Activated CD4-positive, alpha-beta T cell treated with anti-CD3 and anti-CD28 coated beads, Interleukin-2, amount 10 ng/mL, durations not matched to agents 24 days and 14 days (primary cell): ENCODE data around the gene ZNF740. TPM values are rescaled to one million over a fixed set of nuclear protein-coding genes. Genes with fewer than 3 reads are reported as not detected.
A peak's percentile ranks its signal among the peaks of the same experiment; 100 is the strongest.

ENCODE experiments used
- DNase-seq: peaks from one replicate; pipeline ENCODE4 v3.0.0; 2022
- H3K27ac Mint-ChIP-seq: one replicate; pipeline ENCODE4 v1.8.0; 2022; ENCODE audit warnings: mild to moderate bottlenecking, mixed read lengths
- H3K27me3 Mint-ChIP-seq: one replicate; pipeline ENCODE4 v1.8.0; 2022; ENCODE audit warnings: mixed read lengths
- H3K36me3 Mint-ChIP-seq: one replicate; pipeline ENCODE4 v1.8.0; 2022; ENCODE audit warnings: low read depth, mild to moderate bottlenecking, mixed read lengths
- H3K4me1 Mint-ChIP-seq: one replicate; pipeline ENCODE4 v1.8.0; 2021; ENCODE audit warnings: mixed read lengths
- H3K4me3 Mint-ChIP-seq: one replicate; pipeline ENCODE4 v1.8.0; 2022; ENCODE audit warnings: mild to moderate bottlenecking, moderate library complexity, mixed read lengths
- H3K9me3 Mint-ChIP-seq: one replicate; pipeline ENCODE4 v1.8.0; 2021; ENCODE audit warnings: mixed read lengths
- intact Hi-C: fragments of 100-400 bp; cut with micrococcal nuclease; formaldehyde crosslinking; loops from one replicate; pipeline ENCODE4 v1.15.1; 2023
- total RNA-seq: library from RNA; stranded (reverse); gene quantifications from 2 replicates; pipeline ENCODE4 v1.2.3, GENCODE V29; 2022

Gene ZNF740
- total RNA-seq, 1 donor from 2014 or later, result 50.5 TPM

- Mint-ChIP-seq H3K4me1 (peaks cover 61% of the 10 kb centered on the region), H3K27ac (peak overlapping the region; percentile 88)
These were observed 25.4 kb downstream of the ZNF740 start for GRCh38 chr12:53205747-53206419.

DNA sequence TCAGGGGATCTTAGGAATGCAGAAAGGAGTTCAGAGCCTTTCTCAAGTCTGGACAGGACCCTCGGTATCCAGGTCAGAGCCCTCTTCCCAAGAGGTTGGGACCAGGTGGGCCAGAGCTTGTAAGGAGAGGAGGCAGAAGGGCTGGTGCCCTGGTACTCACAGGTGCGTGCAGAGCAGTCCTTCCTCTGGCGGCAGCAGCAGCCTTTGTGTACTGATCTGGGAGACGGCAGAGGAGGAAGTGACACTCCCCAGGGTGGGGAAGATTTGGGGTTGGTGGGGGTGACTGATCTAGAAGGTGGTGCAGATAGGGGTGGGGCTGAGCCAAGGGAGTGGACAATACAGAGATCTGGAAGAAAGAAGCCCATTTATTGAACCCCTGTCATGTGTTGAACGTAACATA, 26.5 kb downstream of the ZNF740 start, which contains the start of gene ITGB7:
ITGB7 (minus strand) TSS at position 210 of the 400 bp plus-strand sequence. CDS start 6,808 bp downstream, outside the sequence.
- H3K9me3 Mint-ChIP-seq, result no peaks in the 10 kb centered on the region

More at GRCh38 chr12:53205747-53206419, 25.4 kb downstream of the ZNF740 start:
- Mint-ChIP-seq H3K36me3 (peaks cover 39% of the 10 kb centered on the region), H3K4me3 (peak overlapping the region; percentile 92), H3K9me3 (no peaks in the 10 kb centered on the region), H3K27me3 (no peaks in the 10 kb centered on the region)
- DNase-seq, result peak; percentile 93
- intact Hi-C loops, result no loop called here

GRCh38 chr12:53208435-53208834, 27.9 kb downstream of the ZNF740 start:
- Mint-ChIP-seq H3K36me3 (peaks cover 54% of the 10 kb centered on the region), H3K4me3 (peak overlapping the region; percentile 81), H3K27ac (peak overlapping the region; percentile 88)

More for the DNA sequence above, 26.5 kb downstream of the ZNF740 start, which contains the start of gene ITGB7:
- Mint-ChIP-seq H3K27ac (peak within 1 kb of the TSS; percentile 88), H3K4me1 (peaks cover 60% of the 10 kb centered on the region), H3K4me3 (peak within 1 kb of the TSS; percentile 92), H3K36me3 (peaks cover 45% of the 10 kb centered on the region), H3K27me3 (no peaks in the 10 kb centered on the region)
- peak; percentile 91 for DNase-seq
- intact Hi-C loops, result no loop called here

GRCh38 chr12:53208877-53209463, 28.4 kb downstream of the ZNF740 start:
- peak; percentile 87 for DNase-seq
- no peaks in the 10 kb centered on the region for H3K9me3 Mint-ChIP-seq
- peaks cover 65% of the 10 kb centered on the region for H3K4me1 Mint-ChIP-seq
- H3K36me3 Mint-ChIP-seq, result peaks cover 55% of the 10 kb centered on the region
- H3K27ac Mint-ChIP-seq, result peak overlapping the region; percentile 88
- no peaks in the 10 kb centered on the region for H3K27me3 Mint-ChIP-seq
- intact Hi-C loops, result loop anchor here (1.0 kb wide), 3 partner anchors 8 to 90 kb away; partner anchors contain the start of gene MYG1
- peak overlapping the region; percentile 81 for H3K4me3 Mint-ChIP-seq

More at GRCh38 chr12:53208435-53208834, 27.9 kb downstream of the ZNF740 start:
- no peak for DNase-seq
- no peaks in the 10 kb centered on the region for H3K27me3 Mint-ChIP-seq
- no peaks in the 10 kb centered on the region for H3K9me3 Mint-ChIP-seq
- H3K4me1 Mint-ChIP-seq, result peaks cover 64% of the 10 kb centered on the region
- intact Hi-C loops, result no loop called here

GRCh38 chr12:53210843-53211242, 30.3 kb downstream of the ZNF740 start:
- Mint-ChIP-seq H3K36me3 (peaks cover 60% of the 10 kb centered on the region), H3K4me3 (no peak overlapping the region), H3K9me3 (no peaks in the 10 kb centered on the region), H3K27me3 (no peaks in the 10 kb centered on the region), H3K27ac (no peak overlapping the region), H3K4me1 (peaks cover 75% of the 10 kb centered on the region)
- intact Hi-C loops, result no loop called here
- DNase-seq, result no peak

DNA sequence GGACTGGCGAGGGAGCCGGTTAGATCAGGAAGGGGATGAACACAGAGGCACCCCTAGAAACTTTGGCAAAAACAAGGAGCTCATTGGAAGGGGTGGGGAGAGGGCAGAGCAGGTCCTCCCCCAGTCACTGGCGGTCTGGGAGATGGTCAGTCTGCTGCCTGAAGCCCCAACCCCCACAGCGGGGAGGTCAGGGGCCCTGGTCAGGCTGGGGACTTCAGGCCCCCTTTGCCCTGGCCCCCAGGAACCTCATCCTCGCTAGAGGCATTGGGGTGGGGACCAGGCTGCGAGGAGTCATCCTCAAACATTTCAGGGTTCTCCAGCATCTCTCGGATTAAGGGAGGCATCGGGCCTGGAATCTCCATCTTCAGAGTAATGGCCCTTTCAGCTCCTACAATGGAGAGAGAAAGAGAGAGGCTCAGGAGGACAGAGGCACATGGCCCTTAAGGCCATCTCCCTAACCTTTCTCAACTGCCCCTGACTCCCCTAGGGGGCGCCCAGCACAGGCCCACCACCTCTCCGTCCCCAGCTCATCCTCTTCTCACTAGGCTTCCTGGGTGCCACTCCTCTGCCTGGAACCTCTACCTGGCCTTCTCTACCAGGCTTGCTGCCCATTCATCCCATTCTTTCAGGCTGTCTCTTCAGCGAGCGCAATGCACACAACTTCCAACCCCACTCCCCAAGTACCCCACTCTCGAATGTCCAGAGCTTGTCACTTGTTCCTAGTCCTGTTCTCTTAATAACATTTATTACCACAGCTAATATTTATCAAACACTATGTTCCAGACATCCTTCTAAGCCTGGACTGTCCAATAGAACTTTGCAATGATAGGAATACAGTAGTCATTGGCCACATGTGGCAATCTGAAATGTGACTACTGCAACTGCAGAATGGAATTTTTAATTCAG, 31.2 kb downstream of the ZNF740 start:
- DNase-seq, result no peak
- intact Hi-C loops, result loop anchor here (2.0 kb wide), 1 partner anchor 53 kb away; no protein-coding TSS in a partner anchor
- Mint-ChIP-seq H3K4me3 (no peak overlapping the region), H3K9me3 (no peaks in the 10 kb centered on the region), H3K4me1 (peaks cover 75% of the 10 kb centered on the region), H3K27me3 (no peaks in the 10 kb centered on the region), H3K36me3 (peaks cover 68% of the 10 kb centered on the region), H3K27ac (peak overlapping the region; percentile 3)

DNA sequence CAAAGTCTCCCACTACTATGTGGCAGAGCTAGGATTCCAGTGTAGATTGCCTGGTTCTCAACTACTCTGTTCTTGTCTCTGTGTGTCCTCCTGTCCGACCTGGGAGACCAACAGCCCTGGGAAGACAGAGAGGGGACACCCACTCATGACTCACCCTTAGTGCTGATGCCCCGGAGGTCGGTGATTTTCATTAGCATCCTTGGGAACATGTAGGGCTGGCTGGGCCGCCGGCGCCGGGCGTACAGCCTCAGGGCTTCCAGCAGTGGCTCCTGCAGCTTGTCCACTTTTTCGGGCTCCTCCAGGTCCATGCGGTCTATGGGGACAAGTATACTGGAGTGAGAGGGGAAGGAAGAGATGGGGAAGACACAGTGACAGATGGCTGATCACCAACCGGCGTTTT, 32.4 kb downstream of the ZNF740 start:
- Mint-ChIP-seq H3K36me3 (peaks cover 72% of the 10 kb centered on the region), H3K27me3 (no peaks in the 10 kb centered on the region), H3K4me3 (no peak overlapping the region), H3K4me1 (peaks cover 77% of the 10 kb centered on the region), H3K27ac (peak overlapping the region; percentile 70), H3K9me3 (no peaks in the 10 kb centered on the region)
- intact Hi-C loops, result loop anchor here (1.0 to 2.0 kb wide), 3 partner anchors 38 to 74 kb away; no protein-coding TSS in a partner anchor
- DNase-seq, result no peak

GRCh38 chr12:53213348-53213747, 32.8 kb downstream of the ZNF740 start:
- Mint-ChIP-seq H3K27me3 (no peaks in the 10 kb centered on the region), H3K27ac (peak overlapping the region; percentile 70), H3K4me3 (peak overlapping the region; percentile 49), H3K4me1 (peaks cover 77% of the 10 kb centered on the region), H3K36me3 (peaks cover 72% of the 10 kb centered on the region), H3K9me3 (no peaks in the 10 kb centered on the region)
- intact Hi-C loops, result loop anchor here (1.0 to 2.0 kb wide), 3 partner anchors 38 to 74 kb away; no protein-coding TSS in a partner anchor
- peak; percentile 95 for DNase-seq

DNA sequence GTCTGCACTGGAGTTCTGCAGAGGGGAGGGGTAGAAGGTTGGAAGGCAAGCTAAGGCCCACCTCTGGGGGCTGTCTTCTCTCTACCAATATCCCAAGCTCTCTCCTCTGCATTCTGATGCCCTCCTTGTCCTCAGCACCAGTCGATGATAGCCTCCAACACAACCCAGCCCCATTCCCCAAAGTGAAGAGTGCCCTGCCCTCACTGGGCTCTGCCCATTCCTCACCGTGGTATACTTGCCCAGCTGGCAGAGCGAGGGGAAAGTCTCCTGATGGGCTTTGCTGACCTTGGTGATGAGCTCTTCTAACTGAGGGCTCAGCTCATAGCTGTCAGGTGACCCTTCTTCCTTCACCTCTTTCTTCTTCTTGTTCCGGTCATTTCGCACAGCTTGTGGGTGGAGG, 33.7 kb downstream of the ZNF740 start:
- Mint-ChIP-seq H3K4me1 (peaks cover 75% of the 10 kb centered on the region), H3K9me3 (no peaks in the 10 kb centered on the region), H3K27me3 (no peaks in the 10 kb centered on the region), H3K4me3 (no peak overlapping the region), H3K27ac (peak overlapping the region; percentile 70), H3K36me3 (peaks cover 73% of the 10 kb centered on the region)
- DNase-seq, result no peak
- intact Hi-C loops, result no loop called here

- H3K36me3 Mint-ChIP-seq, result peaks cover 73% of the 10 kb centered on the region
- intact Hi-C loops, result loop anchor here (5.0 kb wide), 1 partner anchor 237 kb away; the partner anchor contains the start of gene PCBP2
- no peak overlapping the region for H3K4me3 Mint-ChIP-seq
- no peak for DNase-seq
- H3K4me1 Mint-ChIP-seq, result peaks cover 76% of the 10 kb centered on the region
- peak overlapping the region; percentile 70 for H3K27ac Mint-ChIP-seq
- peaks cover 1% of the 10 kb centered on the region for H3K27me3 Mint-ChIP-seq
- no peaks in the 10 kb centered on the region for H3K9me3 Mint-ChIP-seq
These were observed 34.3 kb downstream of the ZNF740 start for GRCh38 chr12:53214687-53215455.

- Mint-ChIP-seq H3K9me3 (no peaks in the 10 kb centered on the region), H3K27ac (peak overlapping the region; percentile 94), H3K4me3 (peak overlapping the region; percentile 21), H3K27me3 (peaks cover 1% of the 10 kb centered on the region), H3K4me1 (peaks cover 76% of the 10 kb centered on the region), H3K36me3 (peaks cover 69% of the 10 kb centered on the region)
- intact Hi-C loops, result loop anchor here (5.0 kb wide), 1 partner anchor 237 kb away; the partner anchor contains the start of gene PCBP2
- no peak for DNase-seq
These were observed 35.0 kb downstream of the ZNF740 start for GRCh38 chr12:53215497-53215896.

DNA sequence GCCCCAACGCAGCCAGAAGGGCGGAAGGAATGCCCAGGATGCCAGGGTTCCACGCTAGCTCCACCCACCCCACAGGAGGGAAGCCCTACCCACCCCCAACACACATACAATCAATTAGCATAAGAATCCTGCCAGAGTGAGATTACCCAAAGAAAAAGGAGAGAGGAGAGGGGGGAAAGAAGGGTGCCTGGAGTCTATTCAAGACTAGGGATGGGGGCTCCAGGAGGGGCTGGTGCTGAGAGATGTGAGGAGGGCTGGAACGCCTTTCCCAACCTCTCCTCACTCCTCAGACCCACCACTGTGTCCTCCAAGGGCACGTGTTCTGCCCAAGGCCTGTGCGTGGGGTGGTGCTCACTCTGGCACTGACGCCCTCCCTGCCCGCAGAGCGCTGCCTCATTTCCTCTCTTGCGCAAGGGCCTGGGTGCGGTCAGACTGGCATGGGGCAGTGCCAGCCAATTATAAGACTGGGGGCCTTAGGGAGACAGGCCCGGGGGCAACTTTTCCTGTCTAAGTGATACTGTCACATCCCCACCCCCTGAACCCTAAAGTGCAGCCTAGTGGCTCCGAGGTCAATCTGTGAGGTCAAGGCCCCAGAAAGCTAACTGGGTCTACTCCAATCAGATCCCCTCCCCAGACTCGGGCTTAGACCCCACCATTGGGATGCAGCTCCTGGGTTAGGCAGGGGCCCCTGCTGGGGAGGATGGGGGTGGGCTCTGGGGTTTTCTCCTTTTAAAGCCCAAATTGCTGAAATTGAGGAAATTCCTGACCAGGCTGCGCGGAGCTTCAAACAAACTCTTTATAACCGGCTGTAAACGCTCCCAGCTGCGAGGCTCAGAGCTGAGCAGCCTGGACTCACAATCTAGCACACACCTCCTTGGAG, 36.8 kb downstream of the ZNF740 start:
- intact Hi-C loops, result loop anchor here (5.0 kb wide), 1 partner anchor 235 kb away; the partner anchor contains the start of gene PCBP2
- Mint-ChIP-seq H3K4me1 (peaks cover 80% of the 10 kb centered on the region), H3K9me3 (no peaks in the 10 kb centered on the region), H3K27ac (peak overlapping the region; percentile 94), H3K27me3 (peaks cover 1% of the 10 kb centered on the region), H3K4me3 (peak overlapping the region; percentile 97), H3K36me3 (peaks cover 54% of the 10 kb centered on the region)
- no peak for DNase-seq
